ENCODE results near the gene PPBP. TPM values are rescaled to one million over a fixed set of nuclear protein-coding genes. Genes with fewer than 3 reads are reported as not detected.

Gene PPBP
- total RNA-seq: not detected in 2 replicates

DNA sequence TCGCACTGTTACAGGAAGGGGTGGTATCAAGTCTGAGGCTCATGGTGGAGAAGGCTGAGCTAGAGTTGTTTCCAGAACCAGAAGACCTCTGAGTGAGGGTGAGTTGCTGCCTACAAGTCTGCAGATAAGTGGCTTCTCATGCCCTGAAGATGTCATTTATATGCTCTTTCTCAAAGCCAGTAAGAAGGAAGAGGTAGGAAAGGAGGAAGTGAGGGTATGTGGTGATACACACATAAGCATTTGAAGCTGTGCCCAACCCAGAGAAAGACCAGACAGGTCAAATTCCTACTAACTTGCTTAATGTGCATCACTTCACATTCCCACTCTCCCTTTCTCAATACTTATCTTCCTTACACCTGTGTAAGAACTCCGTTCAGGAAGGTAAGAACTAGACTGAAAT lies at the start of gene PPBP:
Gene PPBP (minus strand): TSS at position 130 of the 400 bp plus-strand sequence. CDS start 87 bp downstream, at position 43.

GRCh38 chr4:73998040-73999011 lies 10.3 kb upstream of the PPBP start, which contains the start of gene CXCL5:
Gene CXCL5 (minus strand): TSS chr4:73998677. CDS start chr4:73998581, 96 bp downstream.

Other genes starting within 250 kb of the PPBP start
- gene CXCL8, start 247.6 kb downstream of the PPBP start, total RNA-seq: 3.7 and 69.8 TPM in 2 replicates
- gene CXCL6, start 151.5 kb downstream of the PPBP start, total RNA-seq: under 0.01 TPM in 1 of 2 replicates, not detected in the other
- not detected in 2 replicates for gene PF4V1, start 134.9 kb downstream of the PPBP start, total RNA-seq
- 1.0 and 5.3 TPM in 2 replicates for gene CXCL1, start 118.8 kb downstream of the PPBP start, total RNA-seq
- gene PF4, start 6.2 kb downstream of the PPBP start, total RNA-seq: not detected in 2 replicates
- 0.09 and 0.11 TPM in 2 replicates for gene CXCL5, start 10.5 kb upstream of the PPBP start, total RNA-seq
- 0.33 and 0.43 TPM in 2 replicates for gene CXCL3, start 50.5 kb upstream of the PPBP start, total RNA-seq
- gene CXCL2, start 111.0 kb upstream of the PPBP start, total RNA-seq: 1.1 and 2.3 TPM in 2 replicates
- gene MTHFD2L, start 169.9 kb upstream of the PPBP start, total RNA-seq: 14.5 and 19.8 TPM in 2 replicates

All from dermis lymphatic vessel endothelial cell (primary cell).